Upper lobe of left lung (tissue), 4 donors: ENCODE measurements around the gene ZNF527.

Experiments
- CTCF ChIP-seq, 6 experiments: fragments of 450-650 bp in 4 of 6; fragments of 200-600 bp in 2 of 6; sonication (generic) in 2 of 6; IDR thresholded peaks; one replicate each; pipeline ENCODE4 v1.5.1; 2016 to 2019; ENCODE audit warnings: antibody characterized with exemption in 6 of 6
- POLR2A ChIP-seq, 4 donors: fragments of 450-650 bp; IDR thresholded peaks; one replicate each; pipeline ENCODE4 v1.5.1; 2016 to 2017; ENCODE audit warnings: antibody characterized with exemption in 4 of 4, mild to moderate bottlenecking in 2 of 4

DNA sequence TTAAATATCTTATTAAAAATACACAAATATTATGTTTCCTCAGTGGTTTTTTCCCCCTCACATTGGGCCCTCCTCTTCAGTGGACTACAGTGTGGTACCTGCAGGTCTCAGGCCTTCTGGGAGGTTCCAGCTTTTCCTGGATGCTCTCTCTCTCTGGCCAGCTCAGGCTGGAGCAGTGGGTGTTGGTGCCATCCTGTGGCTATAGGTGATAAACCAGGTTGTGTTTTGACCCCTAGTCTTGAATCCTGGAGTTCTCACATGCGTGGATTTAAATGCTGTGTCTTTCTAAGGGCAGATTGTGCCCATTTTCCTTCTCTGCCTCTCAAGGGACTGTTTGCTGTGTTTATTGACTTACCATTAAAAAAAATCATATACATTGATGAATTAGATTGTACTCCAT, 41.2 kb upstream of the ZNF527 start:
- TF ChIP-seq POLR2A (IDR thresholded peaks at IDR 0.05) (no peak), CTCF (IDR thresholded peaks at IDR 0.05) (no peak)
